ENCODE results near the gene GOLGA3.
"Not testable (repeated sequence)": the region's sequence is repeated elsewhere in the genome, so short reads cannot be mapped to it uniquely, and the experiment has no call there.

DNA sequence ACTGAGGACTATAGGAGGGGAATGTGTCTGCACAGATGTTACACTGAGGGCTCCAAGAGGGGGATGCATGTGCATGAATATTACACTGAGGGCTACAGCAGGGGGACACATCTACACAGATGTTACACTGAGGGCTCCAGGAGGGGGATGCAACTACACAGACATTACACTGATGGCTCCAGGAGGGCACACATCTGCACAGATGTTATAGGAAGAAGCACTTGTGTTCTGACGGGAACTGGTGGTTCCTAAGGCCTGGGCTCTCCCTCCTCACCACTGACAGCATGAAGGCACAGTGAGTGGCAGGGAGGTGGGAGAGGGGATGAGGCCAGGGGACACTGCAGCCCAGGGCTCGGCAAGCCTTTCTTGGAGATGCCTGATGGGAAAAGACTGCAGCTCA, 36.7 kb downstream of the GOLGA3 start:
- TF ChIP-seq, protein P1, sequence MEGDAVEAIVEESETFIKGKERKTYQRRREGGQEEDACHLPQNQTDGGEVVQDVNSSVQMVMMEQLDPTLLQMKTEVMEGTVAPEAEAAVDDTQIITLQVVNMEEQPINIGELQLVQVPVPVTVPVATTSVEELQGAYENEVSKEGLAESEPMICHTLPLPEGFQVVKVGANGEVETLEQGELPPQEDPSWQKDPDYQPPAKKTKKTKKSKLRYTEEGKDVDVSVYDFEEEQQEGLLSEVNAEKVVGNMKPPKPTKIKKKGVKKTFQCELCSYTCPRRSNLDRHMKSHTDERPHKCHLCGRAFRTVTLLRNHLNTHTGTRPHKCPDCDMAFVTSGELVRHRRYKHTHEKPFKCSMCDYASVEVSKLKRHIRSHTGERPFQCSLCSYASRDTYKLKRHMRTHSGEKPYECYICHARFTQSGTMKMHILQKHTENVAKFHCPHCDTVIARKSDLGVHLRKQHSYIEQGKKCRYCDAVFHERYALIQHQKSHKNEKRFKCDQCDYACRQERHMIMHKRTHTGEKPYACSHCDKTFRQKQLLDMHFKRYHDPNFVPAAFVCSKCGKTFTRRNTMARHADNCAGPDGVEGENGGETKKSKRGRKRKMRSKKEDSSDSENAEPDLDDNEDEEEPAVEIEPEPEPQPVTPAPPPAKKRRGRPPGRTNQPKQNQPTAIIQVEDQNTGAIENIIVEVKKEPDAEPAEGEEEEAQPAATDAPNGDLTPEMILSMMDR (IDR thresholded peaks at IDR 0.05; ENCODE audit: low read depth, low read length, missing input control) = not testable (repeated sequence)
- TF ChIP-seq, protein P2, sequence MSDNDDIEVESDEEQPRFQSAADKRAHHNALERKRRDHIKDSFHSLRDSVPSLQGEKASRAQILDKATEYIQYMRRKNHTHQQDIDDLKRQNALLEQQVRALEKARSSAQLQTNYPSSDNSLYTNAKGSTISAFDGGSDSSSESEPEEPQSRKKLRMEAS (IDR thresholded peaks at IDR 0.05) = not testable (repeated sequence)
- not testable (repeated sequence) for TF ChIP-seq TAF1 (conservative IDR thresholded peaks at IDR 0.05); GABPA (IDR thresholded peaks at IDR 0.05 in 1 of 2, conservative IDR thresholded peaks at IDR 0.05 in 1 of 2); RAD21 (IDR thresholded peaks at IDR 0.05); SP1 (IDR thresholded peaks at IDR 0.05); NR2F2 (IDR thresholded peaks at IDR 0.05); JUND (IDR thresholded peaks at IDR 0.05)
- TF ChIP-seq, protein P3, sequence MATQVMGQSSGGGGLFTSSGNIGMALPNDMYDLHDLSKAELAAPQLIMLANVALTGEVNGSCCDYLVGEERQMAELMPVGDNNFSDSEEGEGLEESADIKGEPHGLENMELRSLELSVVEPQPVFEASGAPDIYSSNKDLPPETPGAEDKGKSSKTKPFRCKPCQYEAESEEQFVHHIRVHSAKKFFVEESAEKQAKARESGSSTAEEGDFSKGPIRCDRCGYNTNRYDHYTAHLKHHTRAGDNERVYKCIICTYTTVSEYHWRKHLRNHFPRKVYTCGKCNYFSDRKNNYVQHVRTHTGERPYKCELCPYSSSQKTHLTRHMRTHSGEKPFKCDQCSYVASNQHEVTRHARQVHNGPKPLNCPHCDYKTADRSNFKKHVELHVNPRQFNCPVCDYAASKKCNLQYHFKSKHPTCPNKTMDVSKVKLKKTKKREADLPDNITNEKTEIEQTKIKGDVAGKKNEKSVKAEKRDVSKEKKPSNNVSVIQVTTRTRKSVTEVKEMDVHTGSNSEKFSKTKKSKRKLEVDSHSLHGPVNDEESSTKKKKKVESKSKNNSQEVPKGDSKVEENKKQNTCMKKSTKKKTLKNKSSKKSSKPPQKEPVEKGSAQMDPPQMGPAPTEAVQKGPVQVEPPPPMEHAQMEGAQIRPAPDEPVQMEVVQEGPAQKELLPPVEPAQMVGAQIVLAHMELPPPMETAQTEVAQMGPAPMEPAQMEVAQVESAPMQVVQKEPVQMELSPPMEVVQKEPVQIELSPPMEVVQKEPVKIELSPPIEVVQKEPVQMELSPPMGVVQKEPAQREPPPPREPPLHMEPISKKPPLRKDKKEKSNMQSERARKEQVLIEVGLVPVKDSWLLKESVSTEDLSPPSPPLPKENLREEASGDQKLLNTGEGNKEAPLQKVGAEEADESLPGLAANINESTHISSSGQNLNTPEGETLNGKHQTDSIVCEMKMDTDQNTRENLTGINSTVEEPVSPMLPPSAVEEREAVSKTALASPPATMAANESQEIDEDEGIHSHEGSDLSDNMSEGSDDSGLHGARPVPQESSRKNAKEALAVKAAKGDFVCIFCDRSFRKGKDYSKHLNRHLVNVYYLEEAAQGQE (IDR thresholded peaks at IDR 0.05) = not testable (repeated sequence)
